B cell (primary cell): ENCODE measurements around the gene ELP2. TPM values are rescaled to one million over a fixed set of nuclear protein-coding genes. Genes with fewer than 3 reads are reported as not detected.

ENCODE experiments used
- ATAC-seq: fragments of 200-7000 bp; cut with Tn5 transposase; one replicate; pipeline ENCODE4 v1.10.0; 2021; ENCODE audit warnings: low read depth, mild to moderate bottlenecking, moderate number of reproducible peaks, moderate library complexity
- CTCF ChIA-PET: fragments of 350-600 bp; sonication (Branson Sonifier 250); formaldehyde crosslinking; loops from one replicate; lab custom pipeline; 2021; ENCODE audit warnings: antibody characterized with exemption, inconsistent platforms; lab: Charles Lee
- POLR2A ChIA-PET: fragments of 350-600 bp; sonication (Branson Sonifier 250); formaldehyde crosslinking; loops from one replicate; lab custom pipeline; 2021; ENCODE audit warnings: antibody characterized with exemption; lab: Charles Lee
- DNase-seq: peaks from one replicate; pipeline ENCODE4 v3.0.0; 2013
- H2AFZ ChIP-seq: 2 replicates; pipeline ENCODE4 v1.6.1; 2012; ENCODE audit warnings: mild to moderate bottlenecking, low read depth, low read length; ENCODE audit not compliant: insufficient read depth, poor library complexity, severe bottlenecking
- H3K27ac ChIP-seq, 2 donors: 1 replicate in 1 of 2; 2 replicates in 1 of 2; pipeline ENCODE4 v1.5.1; 2012 to 2013; ENCODE audit warnings: low read length in 2 of 2, mild to moderate bottlenecking in 2 of 2, moderate library complexity in 1 of 2
- H3K27me3 ChIP-seq, 4 experiments: fragments of 200-600 bp in 1 of 4; sonication (generic) in 1 of 4; replicated peaks in 1 of 4; 1 replicate in 2 of 4; 2 replicates in 2 of 4; pipeline versions ENCODE4 v1.6.1 to v1.7.0; 2013 to 2016; ENCODE audit warnings: low read length in 3 of 4, mild to moderate bottlenecking in 2 of 4, mixed read lengths in 1 of 4, moderate library complexity in 1 of 4; ENCODE audit not compliant: insufficient read depth in 4 of 4, control insufficient read depth in 3 of 4; ENCODE audit errors: control extremely low read depth in 1 of 4
- H3K36me3 ChIP-seq, 2 experiments: replicated peaks in 1 of 2; 1 replicate in 1 of 2; 2 replicates in 1 of 2; pipeline versions ENCODE4 v1.6.1 to v1.7.1; 2013; ENCODE audit warnings: low read length in 1 of 2; ENCODE audit not compliant: insufficient read depth in 2 of 2, control insufficient read depth in 1 of 2; ENCODE audit errors: control extremely low read depth in 1 of 2, extremely low read depth in 1 of 2
- H3K4me1 ChIP-seq, 2 donors: fragments of 200-600 bp in 1 of 2; sonication (generic) in 1 of 2; 1 replicate in 1 of 2; 2 replicates in 1 of 2; pipeline versions ENCODE4 v1.5.1 to v1.6.1; 2013 to 2017; ENCODE audit warnings: low read length in 2 of 2; ENCODE audit not compliant: control insufficient read depth in 2 of 2, insufficient read depth in 2 of 2
- H3K4me2 ChIP-seq: replicated peaks from 2 replicates; pipeline ENCODE3; 2012; ENCODE audit warnings: mild to moderate bottlenecking, low read depth, low read length; ENCODE audit not compliant: poor library complexity, severe bottlenecking
- H3K4me3 ChIP-seq, 5 experiments: fragments of 200-600 bp in 1 of 5; sonication (generic) in 1 of 5; 1 replicate in 3 of 5; 2 replicates in 2 of 5; pipeline versions ENCODE4 v1.5.1 to v1.7.0; 2011 to 2016; ENCODE audit warnings: low read length in 4 of 5, mild to moderate bottlenecking in 4 of 5, low read depth in 2 of 5, control low read depth in 1 of 5, moderate library complexity in 1 of 5; ENCODE audit not compliant: insufficient read depth in 1 of 5; ENCODE audit errors: control extremely low read depth in 1 of 5, extremely low read depth in 1 of 5
- H3K79me2 ChIP-seq: fragments of 200-600 bp; sonication (generic); one replicate; pipeline ENCODE4 v1.6.0; 2016; ENCODE audit warnings: low read length; ENCODE audit not compliant: control insufficient read depth, insufficient read depth
- H3K9ac ChIP-seq: fragments of 200-600 bp; sonication (generic); 2 replicates; pipeline ENCODE4 v1.6.1; 2017; ENCODE audit warnings: mild to moderate bottlenecking, low read length, moderate library complexity
- H3K9me3 ChIP-seq, 3 donors: one replicate each; pipeline versions ENCODE4 v1.6.1 to v1.7.1; 2013; ENCODE audit warnings: low read length in 2 of 3; ENCODE audit not compliant: control insufficient read depth in 2 of 3, insufficient read depth in 1 of 3; ENCODE audit errors: control extremely low read depth in 1 of 3
- H4K20me1 ChIP-seq: 2 replicates; pipeline ENCODE4 v1.6.0; 2012; ENCODE audit warnings: mild to moderate bottlenecking, low read length; ENCODE audit not compliant: insufficient read depth, control insufficient read depth, poor library complexity, severe bottlenecking
- H3K27ac Mint-ChIP-seq: one replicate; pipeline ENCODE4 v1.8.0; 2021; ENCODE audit warnings: mixed read lengths
- H3K27me3 Mint-ChIP-seq: one replicate; pipeline ENCODE4 v1.8.0; 2021; ENCODE audit warnings: mixed read lengths
- H3K4me1 Mint-ChIP-seq: one replicate; pipeline ENCODE4 v1.8.0; 2021; ENCODE audit warnings: mixed read lengths
- H3K4me3 Mint-ChIP-seq: one replicate; pipeline ENCODE4 v1.8.0; 2021; ENCODE audit warnings: mixed read lengths
- H3K9me3 Mint-ChIP-seq: one replicate; pipeline ENCODE4 v1.8.0; 2022; ENCODE audit warnings: mixed read lengths; ENCODE audit not compliant: insufficient read depth
- CTCF ChIP-seq: fragments of 200-600 bp; IDR thresholded peaks from one replicate; pipeline ENCODE4 v1.8.0; 2022; ENCODE audit warnings: antibody characterized with exemption, mild to moderate bottlenecking
- EZH2 ChIP-seq: IDR thresholded peaks from 2 replicates; pipeline ENCODE4 v1.6.1; 2012; ENCODE audit warnings: borderline replicate concordance, low read depth, mild to moderate bottlenecking, moderate library complexity, low read length; ENCODE audit not compliant: insufficient read depth, poor library complexity, severe bottlenecking
- WGBS: methylation state at CpG from one replicate; pipeline ENCODE4 v1.1.5; 2013; ENCODE audit warnings: missing lambda C conversion rate; ENCODE audit not compliant: insufficient coverage; 5-methylcytosine and 5-hydroxymethylcytosine counted together
- intact Hi-C: fragments of 100-400 bp; cut with micrococcal nuclease; formaldehyde crosslinking; loops from one replicate; pipeline ENCODE4 v1.10.0; 2022
- polyA plus RNA-seq: library from polyadenylated mRNA; depleted of rRNA; stranded (reverse); fragments of >200 nt; gene quantifications from 2 replicates; pipeline ENCODE4 v1.2.3, GENCODE V29; 2012
- total RNA-seq, 2 donors: library from RNA; stranded (reverse); fragments of 120-200 nt in 1 of 2; gene quantifications; 1 replicate in 1 of 2; 2 replicates in 1 of 2; pipeline versions ENCODE4 v1.2.3 to v1.2.4, GENCODE V29; 2013 to 2022

Gene ELP2
- total and polyA plus RNA-seq, 2 donors (not counting 1 experiment from before 2014, with no cell fraction given): 45.7 to 137 TPM

- Histone ChIP-seq H2AFZ (no peak overlapping the region), H3K79me2 (no peaks in the 10 kb centered on the region), H3K27ac (no peak overlapping the region), H3K9me3 (peaks cover 0 to 5% (median 0%) of the 10 kb centered on the region in 3 donors), H3K27me3 (no peaks in the 10 kb centered on the region), H3K4me2 (no peak overlapping the region), H3K4me1 (no peaks in the 10 kb centered on the region), H3K4me3 (no peak overlapping the region), H3K9ac (no peak overlapping the region), H4K20me1 (no peaks in the 10 kb centered on the region), H3K36me3 (no peaks in the 10 kb centered on the region)
- Mint-ChIP-seq H3K4me3 (no peak overlapping the region), H3K9me3 (no peaks in the 10 kb centered on the region), H3K4me1 (no peaks in the 10 kb centered on the region), H3K27me3 (peaks cover 9% of the 10 kb centered on the region), H3K27ac (no peak overlapping the region)
- no CpG with 5 or more reads among the region's 3 CpGs for WGBS
- ChIA-PET POLR2A (no interaction called here), CTCF (no interaction called here)
- intact Hi-C loops: no loop called here
- DNase-seq: no peak
- TF ChIP-seq CTCF: no peak
- TF ChIP-seq EZH2: no peak
- ATAC-seq: no peak
Measured at GRCh38 chr18:36217348-36217747, 87.6 kb downstream of the ELP2 start.

- WGBS: no CpG with 5 or more reads among the region's 1 CpG
- Histone ChIP-seq H3K9me3 (peaks cover 2 to 23% (median 21%) of the 10 kb centered on the region in 3 donors), H3K79me2 (no peaks in the 10 kb centered on the region), H2AFZ (no peak overlapping the region), H4K20me1 (no peaks in the 10 kb centered on the region), H3K4me1 (no peaks in the 10 kb centered on the region), H3K27ac (no peak overlapping the region), H3K36me3 (no peaks in the 10 kb centered on the region), H3K4me3 (no peak overlapping the region), H3K9ac (no peak overlapping the region), H3K27me3 (no peaks in the 10 kb centered on the region), H3K4me2 (no peak overlapping the region)
- intact Hi-C loops: no loop called here
- DNase-seq (no peak), ATAC-seq (no peak)
- TF ChIP-seq EZH2 (no peak), CTCF (no peak)
- peaks cover 14% of the 10 kb centered on the region for H3K27me3 Mint-ChIP-seq
- no peak overlapping the region for H3K4me3 Mint-ChIP-seq
- ChIA-PET CTCF (no interaction called here), POLR2A (no interaction called here)
- H3K27ac Mint-ChIP-seq: no peak overlapping the region
- H3K9me3 Mint-ChIP-seq: peaks cover 24% of the 10 kb centered on the region
- H3K4me1 Mint-ChIP-seq: no peaks in the 10 kb centered on the region
Measured at GRCh38 chr18:36229188-36229587, 99.5 kb downstream of the ELP2 start.

Other genes with a start within 250 kb of the ELP2 start
- gene RPRD1A, start 62.3 kb upstream of the ELP2 start, total RNA-seq: 62.6 and 66.5 TPM in 2 replicates
- 27.6 and 45.8 TPM in 2 replicates for gene RPRD1A, start 62.3 kb upstream of the ELP2 start, polyA plus RNA-seq
- 18.2 and 19.5 TPM in 2 replicates for gene SLC39A6, start 559 bp upstream of the ELP2 start, total RNA-seq
- gene SLC39A6, start 559 bp upstream of the ELP2 start, polyA plus RNA-seq: 8.9 and 10.8 TPM in 2 replicates
- 0.05 TPM in 2 replicates for gene MOCOS, start 57.6 kb downstream of the ELP2 start, total RNA-seq
- gene MOCOS, start 57.6 kb downstream of the ELP2 start, polyA plus RNA-seq: 0.01 TPM in 1 of 2 replicates, not detected in the other
- gene FHOD3, start 167.8 kb downstream of the ELP2 start, total RNA-seq: not detected in 2 replicates
- gene FHOD3, start 167.8 kb downstream of the ELP2 start, polyA plus RNA-seq: not detected in 2 replicates